Measurements from ENCODE around the gene VPS26B. TPM values are rescaled to one million over a fixed set of nuclear protein-coding genes. Genes with fewer than 3 reads are reported as not detected.

The VPS26B gene
- total RNA-seq (10 to 100 TPM; 11.7 to 90.4 (median 28.5) TPM), polyA plus RNA-seq (10 to 100 TPM; 15.6 to 19.7 (median 18.5) TPM)
- long read RNA-seq, donor 1, partial matches to known transcripts: 0 of 2 reads
- long read RNA-seq, donor 1, other reads (novel, unspliced or antisense): 0 of 2 reads
- long read RNA-seq, donor 2, transcript VPS26B-206 (2 exons, 2,073 nt): major isoform, 6 of 10 reads
- long read RNA-seq, donor 2, partial matches to known transcripts: 0 of 10 reads
- long read RNA-seq, donor 2, other reads (novel, unspliced or antisense): 0 of 10 reads
- long read RNA-seq, donor 3, partial matches to known transcripts: 0 of 7 reads
- long read RNA-seq, donor 3, other reads (novel, unspliced or antisense): 0 of 7 reads
- long read RNA-seq, donor 4, partial matches to known transcripts: 0 of 1 reads
- long read RNA-seq, donor 4, other reads (novel, unspliced or antisense): 0 of 1 reads
- long read RNA-seq, donor 5, transcript VPS26B-201 (6 exons, 3,691 nt): major isoform, 8 of 16 reads
- long read RNA-seq, donor 5, partial matches to known transcripts: 7 of 16 reads
- long read RNA-seq, donor 5, other reads (novel, unspliced or antisense): 0 of 16 reads
- long read RNA-seq, donor 6, transcript VPS26B-206 (2 exons, 2,073 nt): major isoform, 13 of 34 reads
- long read RNA-seq, donor 6, transcript VPS26B-201 (6 exons, 3,691 nt): minor isoform, 12 of 34 reads
- long read RNA-seq, donor 6, partial matches to known transcripts: 9 of 34 reads
- long read RNA-seq, donor 6, other reads (novel, unspliced or antisense): 0 of 34 reads
- long read RNA-seq, donor 7, transcript VPS26B-201 (6 exons, 3,691 nt): major isoform, 6 of 21 reads
- long read RNA-seq, donor 7, partial matches to known transcripts: 13 of 21 reads
- long read RNA-seq, donor 7, other reads (novel, unspliced or antisense): 0 of 21 reads
- long read RNA-seq, donor 8, transcript VPS26B-201 (6 exons, 3,691 nt): major isoform, 7 of 13 reads
- long read RNA-seq, donor 8, transcript VPS26B-206 (2 exons, 2,073 nt): minor isoform, 5 of 13 reads
- long read RNA-seq, donor 8, partial matches to known transcripts: 0 of 13 reads
- long read RNA-seq, donor 8, other reads (novel, unspliced or antisense): 0 of 13 reads
- long read RNA-seq, donor 9, partial matches to known transcripts: 0 of 6 reads
- long read RNA-seq, donor 9, other reads (novel, unspliced or antisense): 0 of 6 reads
- long read RNA-seq, donor 10, transcript VPS26B-201 (6 exons, 3,691 nt): major isoform, 6 of 6 reads
- long read RNA-seq, donor 10, partial matches to known transcripts: 0 of 6 reads
- long read RNA-seq, donor 10, other reads (novel, unspliced or antisense): 0 of 6 reads

DNA sequence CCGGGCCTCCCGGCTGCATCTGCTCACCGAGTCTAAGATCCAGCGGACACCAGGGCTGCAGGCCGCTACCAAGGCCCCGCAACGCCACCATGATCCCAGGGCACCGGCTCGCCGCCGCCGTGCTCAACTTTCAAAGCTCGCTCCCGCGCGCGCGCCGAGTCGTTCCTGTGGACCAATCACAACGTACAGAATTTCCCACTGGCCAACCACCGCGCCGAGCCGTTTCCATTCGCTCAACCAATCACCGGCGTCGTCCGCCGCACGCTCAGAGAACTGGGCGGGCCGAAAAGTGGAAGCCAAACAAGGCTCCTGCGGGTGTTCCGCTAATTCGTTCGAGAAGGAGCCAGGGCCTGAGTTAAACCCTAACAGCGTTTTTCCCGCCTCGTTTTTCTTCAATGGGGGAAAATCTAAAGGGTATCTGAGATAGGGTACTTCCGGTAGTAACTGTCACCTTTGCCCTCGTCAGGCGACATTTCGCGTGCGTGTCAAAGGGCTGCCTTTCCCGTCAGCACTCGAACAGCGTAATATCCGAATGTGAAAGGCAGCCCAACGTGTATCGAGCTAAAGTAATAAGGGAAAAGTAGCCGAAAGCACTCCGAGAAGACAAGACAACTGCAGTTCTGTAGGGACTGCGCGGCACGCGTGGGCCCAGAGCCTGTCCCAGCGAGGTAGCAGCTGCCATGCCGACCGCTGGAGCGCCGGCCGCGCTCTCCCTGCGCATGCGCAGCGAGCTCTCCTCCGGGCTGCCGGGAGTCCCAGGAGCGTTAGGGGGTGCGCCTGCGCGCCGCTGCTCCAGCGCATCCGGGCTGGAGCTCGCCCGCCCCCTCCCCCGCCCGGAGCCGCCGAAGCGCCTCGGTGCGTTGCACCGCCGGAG lies at the start of gene VPS26B, which contains the start of gene NCAPD3:
Gene VPS26B, plus strand, starts transcription at position 836 of the 874 bp plus-strand sequence. CDS start 452 bp downstream, outside the sequence.
Gene NCAPD3, minus strand, starts transcription at position 132 of the 874 bp plus-strand sequence. Its CDS starts 41 bp downstream, at position 91.
- intact Hi-C loops (cut with DNase I; ENCODE audit: low total_unique reads): no loop called here
- Histone ChIP-seq H3K27me3 (no peaks in the 10 kb centered on the region), H3K4me3 (peak within 1 kb of the TSS; percentile 92 to 96 (median 94)), H3K36me3 (peaks cover 2 to 14% (median 12%) of the 10 kb centered on the region in 4 donors), H3K4me1 (peaks cover 20 to 48% (median 38%) of the 10 kb centered on the region in 4 donors), H3K27ac (peak within 1 kb of the TSS; percentile 88 to 95 (median 95)), H3K9me3 (no peaks in the 10 kb centered on the region)
- peak; percentile 95 to 99 (median 97) for TF ChIP-seq POLR2AphosphoS5 (IDR thresholded peaks at IDR 0.05)
- no peak for TF ChIP-seq EP300 (IDR thresholded peaks at IDR 0.05)
- TF ChIP-seq, protein P1, sequence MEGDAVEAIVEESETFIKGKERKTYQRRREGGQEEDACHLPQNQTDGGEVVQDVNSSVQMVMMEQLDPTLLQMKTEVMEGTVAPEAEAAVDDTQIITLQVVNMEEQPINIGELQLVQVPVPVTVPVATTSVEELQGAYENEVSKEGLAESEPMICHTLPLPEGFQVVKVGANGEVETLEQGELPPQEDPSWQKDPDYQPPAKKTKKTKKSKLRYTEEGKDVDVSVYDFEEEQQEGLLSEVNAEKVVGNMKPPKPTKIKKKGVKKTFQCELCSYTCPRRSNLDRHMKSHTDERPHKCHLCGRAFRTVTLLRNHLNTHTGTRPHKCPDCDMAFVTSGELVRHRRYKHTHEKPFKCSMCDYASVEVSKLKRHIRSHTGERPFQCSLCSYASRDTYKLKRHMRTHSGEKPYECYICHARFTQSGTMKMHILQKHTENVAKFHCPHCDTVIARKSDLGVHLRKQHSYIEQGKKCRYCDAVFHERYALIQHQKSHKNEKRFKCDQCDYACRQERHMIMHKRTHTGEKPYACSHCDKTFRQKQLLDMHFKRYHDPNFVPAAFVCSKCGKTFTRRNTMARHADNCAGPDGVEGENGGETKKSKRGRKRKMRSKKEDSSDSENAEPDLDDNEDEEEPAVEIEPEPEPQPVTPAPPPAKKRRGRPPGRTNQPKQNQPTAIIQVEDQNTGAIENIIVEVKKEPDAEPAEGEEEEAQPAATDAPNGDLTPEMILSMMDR (IDR thresholded peaks at IDR 0.05): peak in 1 of 7 experiments; percentile 14
- peak in 2 of 4 donors; percentile 92 to 95 for TF ChIP-seq POLR2A (IDR thresholded peaks at IDR 0.05)
- DNase-seq: peak; percentile 98 to 99
- 0 to 1% (median 0%) methylated on average over 30 to 89 of the region's 89 CpGs for WGBS, 5 donors

DNA sequence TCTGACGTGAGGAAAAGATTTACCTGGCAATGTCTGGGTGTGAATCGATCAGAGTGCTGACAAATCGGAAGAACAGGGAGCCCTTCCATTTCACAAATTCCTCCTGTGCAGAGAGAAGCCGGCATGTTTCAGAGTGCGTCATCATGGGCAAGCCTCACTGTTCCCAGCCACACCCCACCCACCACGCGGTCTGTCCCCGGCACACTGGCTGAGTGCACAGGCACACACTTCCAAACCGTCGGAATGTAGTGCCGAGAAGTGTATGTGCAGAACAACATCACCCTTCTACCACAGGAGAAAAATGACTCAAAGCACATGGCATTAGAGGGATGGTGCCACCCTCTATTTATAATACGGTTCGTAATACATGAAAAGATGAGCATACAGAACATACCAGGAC lies 48.2 kb upstream of the VPS26B start:
- no peak for DNase-seq
- peaks cover 19 to 87% (median 74%) of the 10 kb centered on the region in 4 donors for H3K36me3 ChIP-seq
- WGBS, 5 donors: 93 to 97% (median 95%) methylated on average over 10 to 13 of the region's 13 CpGs
- H3K9me3 ChIP-seq: no peaks in the 10 kb centered on the region
- no peak overlapping the region for H3K27ac ChIP-seq
- intact Hi-C loops (cut with DNase I; ENCODE audit: low total_unique reads): no loop called here
- H3K27me3 ChIP-seq: no peaks in the 10 kb centered on the region
- H3K4me1 ChIP-seq: no peaks in the 10 kb centered on the region
- no peak for TF ChIP-seq POLR2AphosphoS5 (IDR thresholded peaks at IDR 0.05)
- no peak for TF ChIP-seq EP300 (IDR thresholded peaks at IDR 0.05)
- TF ChIP-seq, protein P1 (IDR thresholded peaks at IDR 0.05): no peak
- TF ChIP-seq POLR2A (IDR thresholded peaks at IDR 0.05): no peak
- no peak overlapping the region for H3K4me3 ChIP-seq

DNA sequence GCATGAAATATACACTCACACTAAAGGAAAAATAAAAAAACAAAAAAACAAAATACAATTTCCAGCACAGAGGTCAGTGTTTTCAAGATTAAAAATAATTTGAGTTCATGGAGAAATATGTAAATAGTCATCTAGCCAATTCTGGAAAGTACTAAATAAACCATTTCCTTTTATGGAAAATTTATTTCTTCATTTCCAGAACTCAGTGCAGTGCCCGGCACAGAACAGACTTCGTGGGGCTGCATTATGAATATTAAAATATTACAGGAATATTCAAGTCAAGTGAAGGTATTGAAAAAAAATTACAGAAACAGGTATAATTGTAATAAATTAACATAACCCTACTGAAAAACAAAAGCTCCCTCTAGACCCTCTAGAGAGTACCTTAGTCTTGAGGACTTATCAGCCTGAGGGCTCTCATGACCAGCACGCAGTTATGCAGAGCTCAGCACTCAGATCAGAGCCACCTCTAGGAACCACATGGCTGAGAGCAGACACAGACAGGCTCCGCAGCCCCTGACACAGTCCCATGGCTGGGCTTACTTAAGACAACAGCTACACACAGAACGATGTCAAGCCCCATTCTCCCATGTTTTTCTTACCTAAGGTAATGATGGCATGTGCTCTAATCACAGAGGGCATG lies 46.3 kb upstream of the VPS26B start:
- no peaks in the 10 kb centered on the region for H3K27me3 ChIP-seq
- DNase-seq: no peak
- no peak overlapping the region for H3K27ac ChIP-seq
- 69 to 83% (median 81%) methylated on average over 5 of the region's 5 CpGs for WGBS, 5 donors
- intact Hi-C loops (cut with DNase I; ENCODE audit: low total_unique reads): no loop called here
- TF ChIP-seq POLR2A (IDR thresholded peaks at IDR 0.05) (no peak), POLR2AphosphoS5 (IDR thresholded peaks at IDR 0.05) (no peak), EP300 (IDR thresholded peaks at IDR 0.05) (no peak)
- TF ChIP-seq, protein P1 (IDR thresholded peaks at IDR 0.05): no peak
- no peaks in the 10 kb centered on the region for H3K4me1 ChIP-seq
- H3K9me3 ChIP-seq: no peaks in the 10 kb centered on the region
- H3K36me3 ChIP-seq: peaks cover 19 to 83% (median 78%) of the 10 kb centered on the region in 4 donors
- no peak overlapping the region for H3K4me3 ChIP-seq

All from stomach (tissue), 19 donors.